SU-DHL-6 (cell line): ENCODE data around the gene SMIM32.

ENCODE experiments used
- H2AFZ ChIP-seq: fragments of 200-600 bp; sonication (generic); 2 replicates; pipeline ENCODE4 v1.6.1; 2014; ENCODE audit warnings: low read depth, mild to moderate bottlenecking, moderate library complexity, mixed read lengths, antibody characterized with exemption, low read length; ENCODE audit not compliant: severe bottlenecking
- H3F3A ChIP-seq: fragments of 200-600 bp; shearing (Covaris generic); 2 replicates; pipeline ENCODE4 v1.6.0; 2016; ENCODE audit warnings: antibody characterized with exemption, mild to moderate bottlenecking; ENCODE audit not compliant: insufficient read depth
- H3K27ac ChIP-seq: fragments of 200-600 bp; sonication (generic); 2 replicates; pipeline ENCODE4 v1.5.1; 2016; ENCODE audit warnings: low read depth, mild to moderate bottlenecking, low read length, moderate library complexity, mixed read lengths
- H3K27me3 ChIP-seq: fragments of 200-600 bp; sonication (generic), shearing (Covaris generic); 2 replicates; pipeline ENCODE4 v1.6.0; 2014; ENCODE audit warnings: mild to moderate bottlenecking, low read length
- H3K36me3 ChIP-seq: fragments of 200-600 bp; sonication (generic); 2 replicates; pipeline ENCODE4 v1.6.1; 2014; ENCODE audit warnings: mild to moderate bottlenecking, low read length, mixed read lengths
- H3K4me2 ChIP-seq: fragments of 300-600, 200-600 bp; shearing (Covaris generic), sonication (generic); 2 replicates; pipeline ENCODE4 v1.6.0; 2014; ENCODE audit warnings: low read length, low read depth, mild to moderate bottlenecking; ENCODE audit not compliant: poor library complexity, severe bottlenecking
- H3K4me3 ChIP-seq: fragments of 200-600 bp; sonication (generic); 2 replicates; pipeline ENCODE4 v1.5.1; 2014; ENCODE audit warnings: antibody characterized with exemption, low read length, mild to moderate bottlenecking, mixed read lengths; ENCODE audit not compliant: insufficient read depth, poor library complexity, severe bottlenecking
- H3K79me2 ChIP-seq: fragments of 200-600 bp; sonication (generic); 2 replicates; pipeline ENCODE4 v1.6.1; 2014; ENCODE audit warnings: mild to moderate bottlenecking, low read length, moderate library complexity; ENCODE audit not compliant: insufficient read depth
- H3K9ac ChIP-seq: fragments of 200-600 bp; sonication (generic); 2 replicates; pipeline ENCODE4 v1.7.0; 2014; ENCODE audit warnings: mild to moderate bottlenecking, low read length
- H3K9me2 ChIP-seq: fragments of 200-600 bp; sonication (generic); replicated peaks from 2 replicates; pipeline ENCODE4 v1.6.1; 2014; ENCODE audit warnings: low read length; ENCODE audit not compliant: insufficient read depth
- H3K9me3 ChIP-seq: fragments of 200-600 bp; sonication (generic); 2 replicates; pipeline ENCODE4 v1.6.1; 2014; ENCODE audit warnings: low read length, mixed read lengths; ENCODE audit not compliant: insufficient read depth
- H4K20me1 ChIP-seq: fragments of 200-600 bp; sonication (generic); 2 replicates; pipeline ENCODE4 v1.6.1; 2014; ENCODE audit warnings: low read depth, mild to moderate bottlenecking, antibody characterized with exemption, low read length, moderate library complexity, mixed read lengths
- EZH2phosphoT487 ChIP-seq: fragments of 200-600 bp; sonication (generic), shearing (Covaris generic); conservative IDR thresholded peaks from 2 replicates; pipeline ENCODE4 v1.6.1; 2018; ENCODE audit warnings: mild to moderate bottlenecking, antibody characterized with exemption, low read length, moderate library complexity, mixed read lengths
- TF ChIP-seq, protein P1 (sequence below): fragments of 200-600 bp; sonication (generic); IDR thresholded peaks from one replicate; pipeline ENCODE4 v1.5.1; 2017; ENCODE audit warnings: antibody characterized with exemption, mild to moderate bottlenecking, low read length, moderate library complexity; ENCODE audit not compliant: insufficient read depth, poor library complexity, severe bottlenecking

The SMIM32 gene

DNA sequence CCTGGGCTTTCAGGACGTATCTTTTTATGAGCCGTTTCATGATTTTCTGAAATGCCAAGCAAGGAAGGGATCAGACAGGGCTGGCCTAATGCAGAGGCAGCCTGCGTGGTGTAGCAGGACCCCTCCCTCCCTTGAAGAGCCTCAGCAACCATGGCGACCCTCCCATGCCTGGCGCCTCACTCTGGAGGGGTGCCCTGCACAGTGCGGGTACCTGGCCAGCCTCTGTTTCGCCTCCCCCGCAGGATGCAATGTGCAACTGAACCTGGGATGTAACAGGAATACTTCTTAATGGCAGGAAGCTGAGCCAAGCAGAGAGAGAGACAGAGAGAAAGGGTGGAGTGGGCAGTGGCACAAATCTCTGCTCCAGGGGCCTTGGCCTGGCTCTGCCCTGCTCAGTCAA is 23.3 kb upstream of the SMIM32 start:
- Histone ChIP-seq H3K9me2 (no peaks in the 10 kb centered on the region), H3K79me2 (no peaks in the 10 kb centered on the region), H3K27me3 (no peaks in the 10 kb centered on the region), H4K20me1 (no peaks in the 10 kb centered on the region), H3K9me3 (no peaks in the 10 kb centered on the region), H3K4me2 (no peak overlapping the region), H3K4me3 (no peak overlapping the region), H3K36me3 (no peaks in the 10 kb centered on the region), H3F3A (no peaks in the 10 kb centered on the region), H3K27ac (no peak overlapping the region), H2AFZ (no peak overlapping the region), H3K9ac (no peak overlapping the region)
- no peak for TF ChIP-seq EZH2phosphoT487
- TF ChIP-seq, protein P1, sequence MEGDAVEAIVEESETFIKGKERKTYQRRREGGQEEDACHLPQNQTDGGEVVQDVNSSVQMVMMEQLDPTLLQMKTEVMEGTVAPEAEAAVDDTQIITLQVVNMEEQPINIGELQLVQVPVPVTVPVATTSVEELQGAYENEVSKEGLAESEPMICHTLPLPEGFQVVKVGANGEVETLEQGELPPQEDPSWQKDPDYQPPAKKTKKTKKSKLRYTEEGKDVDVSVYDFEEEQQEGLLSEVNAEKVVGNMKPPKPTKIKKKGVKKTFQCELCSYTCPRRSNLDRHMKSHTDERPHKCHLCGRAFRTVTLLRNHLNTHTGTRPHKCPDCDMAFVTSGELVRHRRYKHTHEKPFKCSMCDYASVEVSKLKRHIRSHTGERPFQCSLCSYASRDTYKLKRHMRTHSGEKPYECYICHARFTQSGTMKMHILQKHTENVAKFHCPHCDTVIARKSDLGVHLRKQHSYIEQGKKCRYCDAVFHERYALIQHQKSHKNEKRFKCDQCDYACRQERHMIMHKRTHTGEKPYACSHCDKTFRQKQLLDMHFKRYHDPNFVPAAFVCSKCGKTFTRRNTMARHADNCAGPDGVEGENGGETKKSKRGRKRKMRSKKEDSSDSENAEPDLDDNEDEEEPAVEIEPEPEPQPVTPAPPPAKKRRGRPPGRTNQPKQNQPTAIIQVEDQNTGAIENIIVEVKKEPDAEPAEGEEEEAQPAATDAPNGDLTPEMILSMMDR = no peak

DNA sequence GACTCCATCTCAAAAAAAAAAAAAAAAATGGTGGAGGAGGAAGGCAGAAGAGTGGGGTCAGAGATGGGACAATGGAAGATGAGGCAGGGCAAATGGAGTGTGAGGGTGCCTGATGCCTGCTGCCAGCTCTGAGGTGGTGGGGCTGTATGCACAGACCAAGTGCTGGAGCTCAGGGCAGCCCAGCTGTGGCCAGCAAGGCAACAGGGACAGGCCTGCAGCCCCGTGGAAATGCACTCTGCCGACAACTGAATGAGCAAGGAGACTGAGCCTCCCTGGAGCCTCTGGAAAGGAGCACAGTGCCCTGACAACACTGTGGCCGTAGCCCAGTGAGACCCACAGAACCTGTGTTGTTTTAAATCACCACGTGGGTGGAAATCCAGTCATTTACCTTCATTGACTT is 22.9 kb upstream of the SMIM32 start:
- no peak overlapping the region for H3K9ac ChIP-seq
- no peaks in the 10 kb centered on the region for H3K9me2 ChIP-seq
- H3K27me3 ChIP-seq = no peaks in the 10 kb centered on the region
- H3K27ac ChIP-seq = no peak overlapping the region
- H3F3A ChIP-seq = no peaks in the 10 kb centered on the region
- no peaks in the 10 kb centered on the region for H3K79me2 ChIP-seq
- no peaks in the 10 kb centered on the region for H3K36me3 ChIP-seq
- no peak overlapping the region for H3K4me2 ChIP-seq
- TF ChIP-seq, protein P1 = no peak
- no peak for TF ChIP-seq EZH2phosphoT487
- H3K9me3 ChIP-seq = no peaks in the 10 kb centered on the region
- H2AFZ ChIP-seq = no peak overlapping the region
- no peaks in the 10 kb centered on the region for H4K20me1 ChIP-seq
- H3K4me3 ChIP-seq = no peak overlapping the region

DNA sequence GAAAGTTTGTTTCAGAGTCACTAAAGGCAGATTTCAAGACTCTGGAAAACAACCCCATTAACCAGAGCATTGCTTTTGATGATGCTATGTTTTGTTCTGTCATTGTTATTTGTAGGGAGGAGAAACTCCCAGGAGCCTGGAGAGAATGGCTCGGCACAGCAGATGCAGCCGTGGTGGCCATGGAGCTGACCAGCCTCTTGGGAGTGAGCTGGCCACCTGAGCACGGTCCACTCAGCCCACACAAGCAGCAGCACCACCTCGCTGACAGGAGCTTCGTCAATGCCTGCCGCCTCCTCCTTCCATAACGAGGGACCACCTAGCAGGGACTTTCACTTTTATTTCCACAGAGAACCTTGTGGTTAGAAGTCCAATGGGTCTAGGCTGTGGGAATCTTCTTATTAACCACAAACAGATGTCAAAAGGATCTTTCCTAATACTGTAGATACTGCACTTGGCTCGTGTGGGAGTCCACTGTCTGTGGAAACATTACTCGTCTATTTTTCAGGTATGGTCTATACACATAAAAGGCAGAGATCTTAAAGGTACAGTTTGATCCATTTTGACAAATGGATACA is 21.0 kb upstream of the SMIM32 start:
- TF ChIP-seq, protein P1 = no peak
- TF ChIP-seq EZH2phosphoT487 = no peak
- no peaks in the 10 kb centered on the region for H3K27me3 ChIP-seq
- no peaks in the 10 kb centered on the region for H3K9me3 ChIP-seq
- no peaks in the 10 kb centered on the region for H3K36me3 ChIP-seq
- H2AFZ ChIP-seq = no peak overlapping the region
- no peak overlapping the region for H3K9ac ChIP-seq
- no peak overlapping the region for H3K4me2 ChIP-seq
- H3K9me2 ChIP-seq = no peaks in the 10 kb centered on the region
- no peak overlapping the region for H3K27ac ChIP-seq
- no peaks in the 10 kb centered on the region for H4K20me1 ChIP-seq
- no peaks in the 10 kb centered on the region for H3K79me2 ChIP-seq
- H3F3A ChIP-seq = no peaks in the 10 kb centered on the region
- no peak overlapping the region for H3K4me3 ChIP-seq
